Esophagus (tissue), 2 donors: ENCODE data around the gene KLF17. TPM values are rescaled to one million over a fixed set of nuclear protein-coding genes. Genes with fewer than 3 reads are reported as not detected.

Source experiments
- H3K27ac ChIP-seq, 2 donors: one replicate each; pipeline ENCODE4 v1.5.1; 2013; ENCODE audit warnings: low read depth in 2 of 2, mild to moderate bottlenecking in 2 of 2, inconsistent platforms in 1 of 2, low read length in 1 of 2, moderate library complexity in 1 of 2
- H3K27me3 ChIP-seq, 2 donors: one replicate each; pipeline ENCODE4 v1.6.1; 2013; ENCODE audit warnings: low read length in 2 of 2, control low read depth in 1 of 2, mild to moderate bottlenecking in 1 of 2; ENCODE audit not compliant: insufficient read depth in 2 of 2, control insufficient read depth in 1 of 2
- H3K36me3 ChIP-seq, 2 donors: one replicate each; pipeline ENCODE4 v1.6.1; 2013; ENCODE audit warnings: low read length in 1 of 2; ENCODE audit not compliant: control insufficient read depth in 2 of 2, insufficient read depth in 2 of 2
- H3K4me1 ChIP-seq, 2 donors: one replicate each; pipeline ENCODE4 v1.6.1; 2013; ENCODE audit warnings: low read length in 1 of 2; ENCODE audit not compliant: control insufficient read depth in 2 of 2, insufficient read depth in 2 of 2
- H3K4me3 ChIP-seq, 2 donors: one replicate each; pipeline ENCODE4 v1.5.1; 2013; ENCODE audit warnings: low read length in 2 of 2, mild to moderate bottlenecking in 2 of 2, low read depth in 1 of 2, moderate library complexity in 1 of 2
- H3K9me3 ChIP-seq, 2 donors: one replicate each; pipeline ENCODE4 v1.6.1; 2013; ENCODE audit warnings: mild to moderate bottlenecking in 2 of 2, low read depth in 1 of 2, low read length in 1 of 2, moderate library complexity in 1 of 2; ENCODE audit not compliant: control insufficient read depth in 2 of 2, insufficient read depth in 1 of 2
- WGBS, 2 donors: extraction: QIAGEN DNeasy Blood & Tissue Kit; methylation state at CpG; one replicate each; pipeline ENCODE4 v1.1.7; 2013; 5-methylcytosine and 5-hydroxymethylcytosine counted together
- polyA plus RNA-seq, 2 donors: library from polyadenylated mRNA; stranded (reverse); fragments of 200-250 nt; gene quantifications; one replicate each; pipeline ENCODE4 v1.2.3, GENCODE V29; 2013
- donor health status: healthy with polysubstance abuse.
- donor health status: Bipolar disorder and iron deficiency.

The KLF17 gene
- polyA plus RNA-seq, 2 donors: 0.02 to 0.14 TPM

DNA sequence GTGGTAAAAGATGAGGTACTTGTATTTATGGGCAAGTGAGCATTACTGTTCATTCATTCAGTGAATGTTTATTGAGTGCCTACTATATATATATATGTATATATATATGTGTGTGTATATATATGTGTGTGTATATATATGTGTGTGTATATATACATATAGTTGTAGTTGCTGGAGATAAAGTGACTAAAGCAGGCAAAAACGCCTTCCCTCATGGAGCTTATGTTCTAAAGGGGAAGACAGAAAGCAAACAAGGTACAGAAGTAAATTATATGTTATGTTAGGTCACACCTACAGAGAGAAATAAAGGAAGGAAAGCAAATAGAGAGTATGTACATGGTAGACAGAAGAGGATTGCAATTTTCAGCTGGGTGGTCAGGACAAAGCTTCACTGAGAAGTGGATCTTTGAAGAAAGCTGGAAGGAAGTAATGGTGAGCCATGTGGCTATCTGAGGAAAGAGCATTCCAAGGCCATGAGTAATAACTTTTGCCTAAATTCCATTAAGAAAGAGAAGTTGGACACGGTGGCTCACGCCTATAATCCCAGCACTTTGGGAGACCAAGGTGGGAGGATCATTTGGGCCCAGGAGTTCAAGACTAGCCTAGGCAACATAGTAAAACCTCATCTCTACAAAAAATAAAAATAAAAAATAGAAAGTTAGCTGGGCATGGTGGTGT lies 33.5 kb upstream of the KLF17 start:
- Histone ChIP-seq H3K4me1 (no peaks in the 10 kb centered on the region), H3K27ac (no peak overlapping the region), H3K27me3 (peaks cover 0 to 3% of the 10 kb centered on the region in 2 donors), H3K9me3 (no peaks in the 10 kb centered on the region), H3K4me3 (no peak overlapping the region), H3K36me3 (no peaks in the 10 kb centered on the region)
- WGBS, 2 donors: 63% methylated on average over 3 of the region's 3 CpGs

DNA sequence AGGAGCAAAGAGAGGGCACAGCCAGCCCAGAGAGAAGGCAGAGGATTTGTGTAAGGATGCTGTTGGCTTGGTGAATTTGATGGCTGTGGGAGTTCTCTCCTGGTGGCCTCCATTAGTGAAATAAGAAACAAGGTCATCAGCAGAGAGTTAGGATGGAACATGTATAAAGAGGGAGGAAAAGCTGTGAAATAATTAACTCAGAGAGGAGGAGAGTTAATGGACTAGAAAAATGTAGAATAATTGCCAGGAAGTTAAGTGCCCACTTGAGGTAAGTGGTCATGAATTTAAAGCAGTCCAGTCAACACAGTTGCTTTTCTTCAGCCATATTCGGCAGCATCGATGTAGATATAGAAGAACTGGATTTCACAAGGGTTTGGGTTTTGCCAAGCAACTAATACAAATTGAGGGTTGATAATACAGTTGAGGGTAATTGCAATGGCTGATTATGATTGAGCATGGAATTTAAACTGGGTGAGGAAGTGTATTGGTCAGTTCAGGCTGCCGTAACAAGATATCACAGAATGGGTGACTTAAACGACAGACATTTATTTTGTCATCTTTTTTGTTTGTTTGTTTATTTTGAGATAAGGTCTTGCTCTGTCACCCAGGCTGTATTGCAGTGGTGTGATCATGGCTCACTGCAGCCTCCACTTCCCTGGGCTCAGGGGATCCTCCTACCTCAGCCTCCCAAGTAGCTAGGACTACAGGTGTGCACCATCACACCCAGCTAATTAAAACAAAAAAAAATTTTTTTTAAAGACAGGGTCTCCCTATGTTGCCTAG lies 31.7 kb upstream of the KLF17 start:
- no peaks in the 10 kb centered on the region for H3K4me1 ChIP-seq
- H3K27me3 ChIP-seq: peaks cover 0 to 3% of the 10 kb centered on the region in 2 donors
- no peak overlapping the region for H3K27ac ChIP-seq
- H3K4me3 ChIP-seq: no peak overlapping the region
- no peaks in the 10 kb centered on the region for H3K36me3 ChIP-seq
- 93 to 96% methylated on average over 4 of the region's 4 CpGs for WGBS, 2 donors
- no peaks in the 10 kb centered on the region for H3K9me3 ChIP-seq

DNA sequence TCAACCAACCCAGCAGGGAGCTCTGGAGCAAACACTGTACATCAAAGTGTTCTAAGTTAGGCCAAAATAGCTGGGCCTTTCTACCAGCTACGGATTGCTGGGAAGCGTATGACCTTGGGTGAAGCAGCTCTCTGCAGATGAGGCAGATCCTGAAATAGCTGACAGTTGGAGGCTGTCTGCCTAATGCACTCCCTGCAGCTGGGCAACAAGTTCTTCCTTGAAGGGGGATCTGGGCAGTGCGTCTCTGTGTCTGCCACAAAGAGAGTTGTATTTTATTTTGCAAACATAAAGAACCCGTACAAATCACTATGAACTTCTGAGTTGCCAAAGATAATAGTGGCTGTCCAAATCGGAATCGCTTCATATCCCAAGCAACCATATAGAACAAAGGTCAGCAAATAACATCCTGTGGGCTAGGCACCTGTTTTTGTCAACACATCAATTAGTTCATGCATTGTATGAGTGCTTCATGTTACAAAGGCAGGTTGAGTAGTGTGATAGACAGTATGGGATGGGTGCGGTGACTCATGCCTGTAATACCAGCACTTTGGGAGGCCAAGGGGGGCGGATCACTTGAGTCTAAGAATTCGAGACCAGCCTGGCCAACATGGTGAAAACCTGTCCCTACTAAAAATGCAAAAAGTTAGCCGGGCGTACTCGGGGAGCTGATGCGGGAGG lies 29.1 kb upstream of the KLF17 start:
- Histone ChIP-seq H3K4me3 (no peak overlapping the region), H3K27ac (no peak overlapping the region), H3K4me1 (no peaks in the 10 kb centered on the region), H3K36me3 (no peaks in the 10 kb centered on the region), H3K9me3 (no peaks in the 10 kb centered on the region), H3K27me3 (no peaks in the 10 kb centered on the region)
- 72 to 73% methylated on average over 13 of the region's 13 CpGs for WGBS, 2 donors

DNA sequence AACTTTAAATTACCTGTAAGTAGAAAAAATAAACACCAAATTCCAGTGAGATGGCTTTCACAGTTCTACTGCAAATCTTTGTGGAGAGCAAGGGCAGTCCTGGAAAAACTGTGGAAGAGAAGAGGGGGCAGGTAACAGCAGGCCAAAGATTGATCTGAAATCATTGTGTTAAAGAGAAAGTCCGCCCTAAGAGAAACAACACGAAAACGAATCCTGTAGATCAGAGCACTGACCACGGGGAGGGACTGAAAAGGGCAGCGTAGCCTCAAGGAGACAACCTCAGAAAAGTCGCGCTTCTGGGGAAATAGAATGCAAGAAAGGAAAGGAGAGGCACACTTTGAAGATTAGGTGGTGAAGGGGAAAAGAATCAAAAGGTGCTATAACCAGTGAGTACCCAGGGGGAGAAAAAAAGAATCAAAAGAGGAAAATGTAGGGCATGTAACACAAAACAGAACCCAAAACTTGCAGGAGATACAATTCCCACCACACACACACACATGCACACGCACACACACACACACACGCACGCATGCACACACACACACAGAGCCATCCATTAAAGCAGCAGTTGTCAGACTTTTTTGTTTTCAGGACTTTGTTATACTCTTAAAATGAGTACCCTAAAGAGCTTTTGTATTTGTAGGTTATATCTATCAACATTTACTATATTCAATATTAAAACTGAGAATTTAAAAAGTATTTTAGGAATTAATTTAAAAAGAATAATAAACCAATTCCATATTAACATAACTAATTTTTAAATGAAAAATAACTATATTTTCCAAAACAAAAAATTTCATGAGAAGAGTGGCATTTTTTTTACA lies 28.0 kb upstream of the KLF17 start:
- WGBS, 2 donors: 66 to 73% methylated on average over 10 of the region's 10 CpGs
- H3K27me3 ChIP-seq: no peaks in the 10 kb centered on the region
- no peaks in the 10 kb centered on the region for H3K4me1 ChIP-seq
- no peaks in the 10 kb centered on the region for H3K9me3 ChIP-seq
- no peaks in the 10 kb centered on the region for H3K36me3 ChIP-seq
- no peak overlapping the region for H3K4me3 ChIP-seq
- H3K27ac ChIP-seq: no peak overlapping the region

DNA sequence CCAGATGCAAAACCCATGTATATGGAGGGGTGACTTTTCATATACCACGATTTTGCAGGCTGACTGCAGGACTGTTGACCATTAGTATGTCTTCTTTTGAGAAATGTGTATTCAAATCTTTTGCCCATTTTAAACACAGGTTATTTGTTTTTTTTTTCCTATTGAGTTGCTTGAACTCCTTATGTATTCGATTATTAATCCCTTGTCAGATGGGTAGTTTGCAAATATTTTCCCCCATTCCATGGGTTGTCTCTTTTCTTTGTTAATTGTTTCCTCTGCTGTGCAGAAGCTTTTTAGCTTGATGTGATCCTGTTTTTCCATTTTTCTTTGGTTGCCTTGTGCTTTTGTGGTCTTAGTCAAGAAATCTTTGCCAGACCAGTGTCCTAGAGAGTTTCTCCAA lies 24.6 kb upstream of the KLF17 start:
- Histone ChIP-seq H3K9me3 (no peaks in the 10 kb centered on the region), H3K4me1 (no peaks in the 10 kb centered on the region), H3K4me3 (no peak overlapping the region), H3K27ac (no peak overlapping the region), H3K27me3 (no peaks in the 10 kb centered on the region), H3K36me3 (no peaks in the 10 kb centered on the region)
- 81 to 85% methylated on average over 2 of the region's 2 CpGs for WGBS, 2 donors

DNA sequence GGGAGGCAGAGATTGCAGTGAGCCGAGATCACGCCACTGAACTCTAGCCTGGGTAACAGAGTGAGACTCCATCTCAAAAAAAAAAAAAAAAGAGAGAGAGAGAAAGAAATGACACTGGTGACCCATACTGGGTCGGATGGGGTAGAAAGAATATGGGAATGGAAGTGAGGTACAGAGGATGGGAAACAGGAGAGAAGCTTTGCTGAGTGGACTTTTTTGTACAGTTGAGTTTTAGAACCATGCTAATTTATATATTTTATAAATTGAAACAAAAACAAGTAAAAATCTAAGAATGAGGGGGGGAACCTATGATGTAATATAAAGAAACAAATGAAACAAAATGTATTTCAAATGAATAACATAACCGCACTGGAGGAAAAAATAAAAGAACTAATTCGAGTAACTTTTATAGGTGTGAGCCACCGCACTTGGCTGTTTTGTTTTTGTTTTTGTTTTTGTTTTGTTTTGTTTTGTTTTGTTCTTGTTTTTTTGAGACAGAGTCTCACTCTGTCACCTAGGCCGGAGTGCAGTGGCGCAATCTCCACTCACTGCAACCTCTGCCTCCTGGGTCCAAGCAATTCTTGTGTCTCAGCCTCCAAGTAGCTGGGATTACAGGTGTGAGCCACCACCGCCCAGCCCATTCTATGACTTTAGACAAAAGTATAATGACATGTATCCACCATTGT lies 18.3 kb upstream of the KLF17 start:
- H3K4me1 ChIP-seq: no peaks in the 10 kb centered on the region
- H3K4me3 ChIP-seq: no peak overlapping the region
- no peaks in the 10 kb centered on the region for H3K9me3 ChIP-seq
- H3K36me3 ChIP-seq: no peaks in the 10 kb centered on the region
- WGBS, 2 donors: 85 to 90% methylated on average over 9 of the region's 9 CpGs
- no peak overlapping the region for H3K27ac ChIP-seq
- no peaks in the 10 kb centered on the region for H3K27me3 ChIP-seq

DNA sequence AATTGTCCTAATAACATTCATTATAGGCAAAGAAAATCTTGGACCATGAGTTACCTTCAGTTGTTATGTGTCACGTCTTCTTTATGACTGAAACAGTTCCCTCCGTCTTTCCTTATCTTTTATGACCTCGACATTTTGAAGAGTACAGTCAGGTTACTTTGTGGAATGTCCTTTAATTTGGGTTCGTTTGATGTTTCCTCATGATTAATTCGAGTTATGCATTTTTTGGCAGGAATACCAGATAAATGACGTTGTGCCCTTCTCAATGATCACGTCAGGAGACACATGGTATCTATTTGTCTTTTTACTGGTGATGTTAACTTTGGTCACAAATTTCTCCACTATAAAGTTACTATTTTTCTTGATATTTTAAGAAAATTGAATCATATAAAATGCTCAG lies 17.3 kb upstream of the KLF17 start:
- H3K27me3 ChIP-seq: no peaks in the 10 kb centered on the region
- no peaks in the 10 kb centered on the region for H3K36me3 ChIP-seq
- H3K9me3 ChIP-seq: no peaks in the 10 kb centered on the region
- no peak overlapping the region for H3K27ac ChIP-seq
- WGBS, 2 donors: 70 to 71% methylated on average over 7 of the region's 7 CpGs
- no peak overlapping the region for H3K4me3 ChIP-seq
- no peaks in the 10 kb centered on the region for H3K4me1 ChIP-seq

DNA sequence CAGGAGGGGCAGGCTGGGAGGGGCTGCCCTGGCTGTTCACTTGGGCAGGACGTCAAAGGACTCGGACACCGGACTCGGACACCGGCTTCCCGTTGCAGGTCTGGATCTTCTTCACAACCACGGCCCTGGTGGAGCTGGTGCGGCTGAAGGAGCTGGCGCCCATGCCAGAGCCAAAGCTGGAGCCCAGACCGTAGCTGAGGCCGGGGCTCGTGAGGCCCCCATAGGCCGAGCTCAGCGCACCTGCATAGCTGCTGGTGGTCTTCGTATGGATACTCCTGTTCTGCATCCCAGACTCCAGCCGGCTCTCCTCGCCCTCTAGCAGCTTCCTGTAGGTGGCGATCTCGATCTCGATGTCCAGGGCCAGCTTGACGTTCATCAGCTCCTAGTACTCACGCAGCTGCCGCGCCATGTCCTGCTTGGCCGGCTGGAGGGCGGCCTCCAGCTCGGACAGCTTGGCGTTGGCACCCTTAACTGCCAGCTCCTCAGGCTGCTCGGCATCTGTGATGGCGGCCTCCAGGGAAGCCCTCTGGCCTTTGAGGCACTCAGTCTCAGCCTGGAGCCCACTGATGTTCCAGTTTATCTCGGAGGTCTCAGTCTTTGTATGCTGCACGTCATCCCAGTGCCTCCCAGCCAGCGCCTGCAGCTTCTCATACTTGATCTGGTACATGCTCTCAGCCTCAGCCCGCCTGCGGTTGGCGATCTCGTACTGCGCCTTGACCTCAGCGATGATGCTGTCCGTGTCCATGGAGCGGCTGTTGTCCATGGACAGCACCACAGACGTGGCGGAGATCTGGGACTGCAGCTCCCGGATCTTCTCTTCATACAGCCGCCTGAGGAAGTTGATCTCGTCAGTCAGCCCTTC lies 15.1 kb upstream of the KLF17 start:
- no peak overlapping the region for H3K4me3 ChIP-seq
- no peaks in the 10 kb centered on the region for H3K27me3 ChIP-seq
- no peaks in the 10 kb centered on the region for H3K4me1 ChIP-seq
- 72 to 73% methylated on average over 46 of the region's 46 CpGs for WGBS, 2 donors
- H3K9me3 ChIP-seq: no peaks in the 10 kb centered on the region
- no peaks in the 10 kb centered on the region for H3K36me3 ChIP-seq
- H3K27ac ChIP-seq: no peak overlapping the region
